ENCODE data around the gene LBR.

LBR gene

DNA sequence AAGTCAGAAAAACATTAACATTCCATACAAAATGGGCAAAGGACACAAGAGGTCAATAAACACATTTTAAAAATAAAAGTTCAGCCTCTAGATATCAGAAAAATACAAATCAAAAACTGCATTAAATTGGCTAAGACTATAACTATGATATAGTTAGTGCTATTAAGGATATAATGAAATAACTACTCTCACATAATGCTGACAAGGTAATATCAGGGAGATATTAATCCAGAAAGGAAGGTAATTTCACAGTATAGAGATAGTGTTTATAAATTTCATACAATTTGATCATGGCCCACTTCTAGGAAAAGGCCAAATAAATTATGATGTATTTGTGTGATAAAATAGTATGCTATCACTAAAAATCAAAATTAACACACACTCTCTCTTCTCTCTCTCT is 61.8 kb downstream of the LBR start:
- DNase-seq, result no peak

DNA sequence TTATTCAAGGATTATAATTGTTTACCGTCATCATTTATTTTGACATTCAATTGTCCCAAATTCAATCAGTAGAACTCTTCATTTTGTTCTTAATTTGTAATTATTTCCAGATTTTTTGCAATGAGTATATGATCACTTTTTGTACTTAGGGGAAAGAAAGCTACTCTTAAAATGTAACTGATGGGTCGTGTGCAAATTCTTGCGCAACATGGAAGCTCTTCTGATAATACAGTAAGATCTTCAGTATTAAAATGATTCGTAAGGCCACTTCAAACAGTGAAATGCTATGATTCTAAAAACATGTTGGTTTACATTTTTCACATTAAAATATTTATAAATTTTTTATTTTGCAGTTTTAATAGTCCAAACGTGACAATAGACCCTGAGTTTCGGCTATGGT is 63.4 kb downstream of the LBR start:
- DNase-seq, result no peak

DNA sequence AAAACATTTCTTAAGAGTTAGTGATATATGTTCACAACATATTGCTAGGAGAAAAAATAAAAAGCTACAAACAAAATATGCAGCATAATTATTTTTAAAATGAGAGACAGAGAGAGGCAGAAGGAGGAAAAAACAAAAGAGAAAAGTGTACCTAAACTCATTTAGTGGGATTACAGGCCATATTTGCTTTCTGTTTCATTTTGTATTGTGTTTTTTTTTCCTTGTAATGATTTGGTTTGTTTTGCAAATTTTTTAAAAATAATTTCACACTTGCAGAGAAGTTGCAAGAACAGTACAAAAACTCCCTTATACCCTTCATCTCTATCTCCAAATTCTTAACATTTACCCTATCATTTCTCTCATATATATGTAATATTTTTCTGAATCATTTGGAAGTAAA is 65.0 kb downstream of the LBR start:
- no peak for DNase-seq

DNA sequence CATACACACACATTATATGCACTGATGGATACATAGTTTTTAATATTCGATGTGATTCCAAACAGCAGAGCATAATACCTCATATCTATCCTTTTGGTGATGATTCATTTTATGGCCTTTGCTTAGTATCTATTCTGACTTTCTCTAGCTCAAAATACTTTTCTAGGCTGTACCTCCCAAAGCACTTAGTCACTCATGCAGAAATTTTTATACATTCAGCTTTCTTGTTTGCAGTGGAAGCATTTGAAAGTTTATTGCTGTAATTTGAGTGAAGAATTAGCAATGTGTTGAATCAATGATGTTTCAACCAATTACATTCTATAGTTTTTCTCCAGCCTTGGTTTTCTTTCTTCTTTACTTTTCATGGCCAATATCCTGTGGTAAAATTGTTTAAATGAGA is 66.7 kb downstream of the LBR start:
- DNase-seq, result no peak

DNA sequence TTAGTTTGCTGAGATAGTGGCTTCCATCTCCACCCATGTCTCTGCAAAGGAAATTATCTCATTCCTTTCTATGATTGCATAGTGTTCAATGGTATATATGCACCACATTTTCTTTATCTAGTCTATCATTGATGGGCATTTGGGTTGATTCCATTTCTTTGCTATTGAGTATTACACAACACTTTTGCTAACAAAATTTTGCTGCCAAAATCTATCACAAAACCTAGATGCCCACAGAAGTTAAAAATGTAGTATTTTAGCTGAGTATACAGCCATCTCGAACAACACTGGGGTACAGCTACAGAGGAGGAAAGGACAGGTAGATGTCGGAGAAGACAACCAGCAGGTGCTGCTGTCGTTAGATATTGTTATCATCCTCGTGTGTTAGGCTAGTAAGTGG is 67.7 kb downstream of the LBR start:
- no peak for DNase-seq

DNA sequence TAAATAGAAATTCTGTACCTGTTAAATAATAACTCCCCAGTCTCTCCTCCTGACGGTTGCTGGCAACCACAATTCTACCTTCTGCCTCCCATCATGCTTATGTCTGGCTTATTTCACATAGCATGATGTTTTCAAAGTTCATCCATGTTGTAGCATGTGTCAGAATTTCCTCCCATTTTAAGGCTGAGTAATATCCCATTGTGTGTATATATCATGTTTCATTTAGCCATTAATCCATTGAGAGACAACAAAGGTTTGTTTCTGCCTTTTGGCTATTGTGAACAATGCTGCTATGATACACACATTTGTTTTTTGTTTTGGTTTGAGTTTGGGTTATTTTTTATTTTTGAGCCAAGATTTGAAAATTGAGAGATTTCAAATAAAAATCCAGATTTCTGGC is 72.0 kb downstream of the LBR start:
- no peak for DNase-seq

DNA sequence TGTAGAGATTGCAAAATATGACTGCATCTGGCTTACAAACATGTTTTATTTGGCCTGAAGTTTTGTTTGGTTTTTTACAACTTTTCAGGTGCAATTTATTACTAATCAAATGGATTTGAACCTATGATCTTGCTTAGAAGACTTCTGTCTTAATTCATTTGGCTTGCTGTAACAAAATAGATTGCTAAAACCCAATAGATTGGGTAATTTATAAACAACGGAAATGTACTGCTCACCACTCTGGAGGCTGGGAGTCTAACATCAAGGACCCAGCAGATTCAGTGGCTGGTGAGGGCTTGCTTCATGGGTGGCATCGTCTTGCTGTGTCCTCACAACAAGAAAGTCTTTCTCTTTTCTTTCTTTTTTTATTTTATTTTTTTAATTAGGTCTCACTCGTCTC is 72.9 kb downstream of the LBR start:
- DNase-seq, result no peak
